Loucy (cell line): ENCODE measurements around the gene PFKFB2.

ENCODE experiments used
- EZH2phosphoT487 ChIP-seq: fragments of 200-600 bp; IDR thresholded peaks from 2 replicates; pipeline ENCODE4 v1.6.1; 2018; ENCODE audit warnings: antibody characterized with exemption, mild to moderate bottlenecking, moderate library complexity, borderline replicate concordance
- TF ChIP-seq, protein P1 (sequence below): fragments of 200-600 bp; sonication (generic); conservative IDR thresholded peaks from 2 replicates; pipeline ENCODE4 v1.5.1; 2014; ENCODE audit warnings: mild to moderate bottlenecking, antibody characterized with exemption, low read length

GRCh38 chr1:207019161-207019560 is 33.9 kb upstream of the PFKFB2 start:
- TF ChIP-seq, protein P1, sequence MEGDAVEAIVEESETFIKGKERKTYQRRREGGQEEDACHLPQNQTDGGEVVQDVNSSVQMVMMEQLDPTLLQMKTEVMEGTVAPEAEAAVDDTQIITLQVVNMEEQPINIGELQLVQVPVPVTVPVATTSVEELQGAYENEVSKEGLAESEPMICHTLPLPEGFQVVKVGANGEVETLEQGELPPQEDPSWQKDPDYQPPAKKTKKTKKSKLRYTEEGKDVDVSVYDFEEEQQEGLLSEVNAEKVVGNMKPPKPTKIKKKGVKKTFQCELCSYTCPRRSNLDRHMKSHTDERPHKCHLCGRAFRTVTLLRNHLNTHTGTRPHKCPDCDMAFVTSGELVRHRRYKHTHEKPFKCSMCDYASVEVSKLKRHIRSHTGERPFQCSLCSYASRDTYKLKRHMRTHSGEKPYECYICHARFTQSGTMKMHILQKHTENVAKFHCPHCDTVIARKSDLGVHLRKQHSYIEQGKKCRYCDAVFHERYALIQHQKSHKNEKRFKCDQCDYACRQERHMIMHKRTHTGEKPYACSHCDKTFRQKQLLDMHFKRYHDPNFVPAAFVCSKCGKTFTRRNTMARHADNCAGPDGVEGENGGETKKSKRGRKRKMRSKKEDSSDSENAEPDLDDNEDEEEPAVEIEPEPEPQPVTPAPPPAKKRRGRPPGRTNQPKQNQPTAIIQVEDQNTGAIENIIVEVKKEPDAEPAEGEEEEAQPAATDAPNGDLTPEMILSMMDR = no peak
- no peak for TF ChIP-seq EZH2phosphoT487
